B cell (primary cell): ENCODE results near the gene ST6GAL1. TPM values are rescaled to one million over a fixed set of nuclear protein-coding genes. Genes with fewer than 3 reads are reported as not detected.
A peak's percentile ranks its signal among the peaks of the same experiment; 100 is the strongest.

Experiments
- ATAC-seq: fragments of 200-7000 bp; cut with Tn5 transposase; one replicate; pipeline ENCODE4 v1.10.0; 2021; ENCODE audit warnings: low read depth, mild to moderate bottlenecking, moderate number of reproducible peaks, moderate library complexity
- CTCF ChIA-PET: fragments of 350-600 bp; sonication (Branson Sonifier 250); formaldehyde crosslinking; loops from one replicate; lab custom pipeline; 2021; ENCODE audit warnings: antibody characterized with exemption, inconsistent platforms; lab: Charles Lee
- POLR2A ChIA-PET: fragments of 350-600 bp; sonication (Branson Sonifier 250); formaldehyde crosslinking; loops from one replicate; lab custom pipeline; 2021; ENCODE audit warnings: antibody characterized with exemption; lab: Charles Lee
- DNase-seq: peaks from one replicate; pipeline ENCODE4 v3.0.0; 2013
- H2AFZ ChIP-seq: 2 replicates; pipeline ENCODE4 v1.6.1; 2012; ENCODE audit warnings: mild to moderate bottlenecking, low read depth, low read length; ENCODE audit not compliant: insufficient read depth, poor library complexity, severe bottlenecking
- H3K27ac ChIP-seq, 2 donors: 1 replicate in 1 of 2; 2 replicates in 1 of 2; pipeline ENCODE4 v1.5.1; 2012 to 2013; ENCODE audit warnings: low read length in 2 of 2, mild to moderate bottlenecking in 2 of 2, moderate library complexity in 1 of 2
- H3K27me3 ChIP-seq, 4 experiments: fragments of 200-600 bp in 1 of 4; sonication (generic) in 1 of 4; replicated peaks in 1 of 4; 1 replicate in 2 of 4; 2 replicates in 2 of 4; pipeline versions ENCODE4 v1.6.1 to v1.7.0; 2013 to 2016; ENCODE audit warnings: low read length in 3 of 4, mild to moderate bottlenecking in 2 of 4, mixed read lengths in 1 of 4, moderate library complexity in 1 of 4; ENCODE audit not compliant: insufficient read depth in 4 of 4, control insufficient read depth in 3 of 4; ENCODE audit errors: control extremely low read depth in 1 of 4
- H3K36me3 ChIP-seq, 2 experiments: replicated peaks in 1 of 2; 1 replicate in 1 of 2; 2 replicates in 1 of 2; pipeline versions ENCODE4 v1.6.1 to v1.7.1; 2013; ENCODE audit warnings: low read length in 1 of 2; ENCODE audit not compliant: insufficient read depth in 2 of 2, control insufficient read depth in 1 of 2; ENCODE audit errors: control extremely low read depth in 1 of 2, extremely low read depth in 1 of 2
- H3K4me1 ChIP-seq, 2 donors: fragments of 200-600 bp in 1 of 2; sonication (generic) in 1 of 2; 1 replicate in 1 of 2; 2 replicates in 1 of 2; pipeline versions ENCODE4 v1.5.1 to v1.6.1; 2013 to 2017; ENCODE audit warnings: low read length in 2 of 2; ENCODE audit not compliant: control insufficient read depth in 2 of 2, insufficient read depth in 2 of 2
- H3K4me2 ChIP-seq: replicated peaks from 2 replicates; pipeline ENCODE3; 2012; ENCODE audit warnings: mild to moderate bottlenecking, low read depth, low read length; ENCODE audit not compliant: poor library complexity, severe bottlenecking
- H3K4me3 ChIP-seq, 5 experiments: fragments of 200-600 bp in 1 of 5; sonication (generic) in 1 of 5; 1 replicate in 3 of 5; 2 replicates in 2 of 5; pipeline versions ENCODE4 v1.5.1 to v1.7.0; 2011 to 2016; ENCODE audit warnings: low read length in 4 of 5, mild to moderate bottlenecking in 4 of 5, low read depth in 2 of 5, control low read depth in 1 of 5, moderate library complexity in 1 of 5; ENCODE audit not compliant: insufficient read depth in 1 of 5; ENCODE audit errors: control extremely low read depth in 1 of 5, extremely low read depth in 1 of 5
- H3K79me2 ChIP-seq: fragments of 200-600 bp; sonication (generic); one replicate; pipeline ENCODE4 v1.6.0; 2016; ENCODE audit warnings: low read length; ENCODE audit not compliant: control insufficient read depth, insufficient read depth
- H3K9ac ChIP-seq: fragments of 200-600 bp; sonication (generic); 2 replicates; pipeline ENCODE4 v1.6.1; 2017; ENCODE audit warnings: mild to moderate bottlenecking, low read length, moderate library complexity
- H3K9me3 ChIP-seq, 3 donors: one replicate each; pipeline versions ENCODE4 v1.6.1 to v1.7.1; 2013; ENCODE audit warnings: low read length in 2 of 3; ENCODE audit not compliant: control insufficient read depth in 2 of 3, insufficient read depth in 1 of 3; ENCODE audit errors: control extremely low read depth in 1 of 3
- H4K20me1 ChIP-seq: 2 replicates; pipeline ENCODE4 v1.6.0; 2012; ENCODE audit warnings: mild to moderate bottlenecking, low read length; ENCODE audit not compliant: insufficient read depth, control insufficient read depth, poor library complexity, severe bottlenecking
- H3K27ac Mint-ChIP-seq: one replicate; pipeline ENCODE4 v1.8.0; 2021; ENCODE audit warnings: mixed read lengths
- H3K27me3 Mint-ChIP-seq: one replicate; pipeline ENCODE4 v1.8.0; 2021; ENCODE audit warnings: mixed read lengths
- H3K4me1 Mint-ChIP-seq: one replicate; pipeline ENCODE4 v1.8.0; 2021; ENCODE audit warnings: mixed read lengths
- H3K4me3 Mint-ChIP-seq: one replicate; pipeline ENCODE4 v1.8.0; 2021; ENCODE audit warnings: mixed read lengths
- H3K9me3 Mint-ChIP-seq: one replicate; pipeline ENCODE4 v1.8.0; 2022; ENCODE audit warnings: mixed read lengths; ENCODE audit not compliant: insufficient read depth
- CTCF ChIP-seq: fragments of 200-600 bp; IDR thresholded peaks from one replicate; pipeline ENCODE4 v1.8.0; 2022; ENCODE audit warnings: antibody characterized with exemption, mild to moderate bottlenecking
- EZH2 ChIP-seq: IDR thresholded peaks from 2 replicates; pipeline ENCODE4 v1.6.1; 2012; ENCODE audit warnings: borderline replicate concordance, low read depth, mild to moderate bottlenecking, moderate library complexity, low read length; ENCODE audit not compliant: insufficient read depth, poor library complexity, severe bottlenecking
- WGBS: methylation state at CpG from one replicate; pipeline ENCODE4 v1.1.5; 2013; ENCODE audit warnings: missing lambda C conversion rate; ENCODE audit not compliant: insufficient coverage; 5-methylcytosine and 5-hydroxymethylcytosine counted together
- intact Hi-C: fragments of 100-400 bp; cut with micrococcal nuclease; formaldehyde crosslinking; loops from one replicate; pipeline ENCODE4 v1.10.0; 2022
- polyA plus RNA-seq: library from polyadenylated mRNA; depleted of rRNA; stranded (reverse); fragments of >200 nt; gene quantifications from 2 replicates; pipeline ENCODE4 v1.2.3, GENCODE V29; 2012
- total RNA-seq, 2 donors: library from RNA; stranded (reverse); fragments of 120-200 nt in 1 of 2; gene quantifications; 1 replicate in 1 of 2; 2 replicates in 1 of 2; pipeline versions ENCODE4 v1.2.3 to v1.2.4, GENCODE V29; 2013 to 2022

ST6GAL1 gene
- total and polyA plus RNA-seq, 2 donors (not counting 1 experiment from before 2014, with no cell fraction given), result 174 to 563 TPM

GRCh38 chr3:187044867-187045552, 114.7 kb downstream of the ST6GAL1 start:
- Histone ChIP-seq H3K36me3 (peaks cover 2 to 90% of the 10 kb centered on the region in 2 experiments), H3K27me3 (no peaks in the 10 kb centered on the region), H3K4me2 (peak overlapping the region; percentile 67), H4K20me1 (peaks cover 32% of the 10 kb centered on the region), H2AFZ (no peak overlapping the region), H3K9me3 (no peaks in the 10 kb centered on the region), H3K9ac (peak overlapping the region; percentile 11), H3K4me1 (peaks cover 78 to 84% of the 10 kb centered on the region in 2 donors), H3K27ac (peak overlapping the region; percentile 89 to 92), H3K79me2 (peaks cover 96% of the 10 kb centered on the region), H3K4me3 (no peak overlapping the region)
- intact Hi-C loops, result loop anchor here (1.0 to 2.0 kb wide), 4 partner anchors 18 to 114 kb away; partner anchors contain the start of gene ST6GAL1
- Mint-ChIP-seq H3K4me1 (peaks cover 88% of the 10 kb centered on the region), H3K27me3 (no peaks in the 10 kb centered on the region), H3K4me3 (peak overlapping the region; percentile 58), H3K9me3 (no peaks in the 10 kb centered on the region), H3K27ac (peak overlapping the region; percentile 67)
- ChIA-PET POLR2A (interaction anchor here (0.8 to 1.2 kb wide), 5 partner anchors 13 to 46 kb away, joined by 3 to 7 read pairs (median 3); no protein-coding TSS in a partner anchor), CTCF (interaction anchor here (0.5 to 2.6 kb wide), 16 partner anchors 13 to 196 kb away, joined by 3 to 19 read pairs (median 4); no protein-coding TSS in a partner anchor)
- DNase-seq (no peak), ATAC-seq (no peak)
- TF ChIP-seq CTCF (no peak), EZH2 (no peak)
- no CpG with 5 or more reads among the region's 4 CpGs for WGBS

DNA sequence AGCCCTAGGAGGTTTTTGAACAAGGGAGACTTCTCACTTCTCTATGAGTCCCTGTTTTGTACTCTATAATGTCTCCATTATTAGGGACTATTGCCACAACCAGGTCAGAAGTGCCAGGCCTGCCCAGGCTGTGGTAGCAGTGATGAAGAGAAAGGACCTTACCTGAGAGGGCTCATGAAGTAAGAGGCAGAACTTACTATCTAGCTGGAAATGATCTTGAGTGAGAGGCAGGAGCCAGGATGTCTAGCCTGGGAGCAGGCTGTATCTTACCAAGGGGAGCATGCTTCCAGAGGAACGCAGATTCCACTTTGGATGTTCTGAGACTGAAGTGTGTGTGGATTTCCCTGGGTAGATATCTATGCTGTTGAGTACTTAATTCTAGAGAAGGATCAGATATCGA, 115.7 kb downstream of the ST6GAL1 start:
- H3K27me3 ChIP-seq, result no peaks in the 10 kb centered on the region
- H3K4me1 ChIP-seq, result peaks cover 78 to 84% of the 10 kb centered on the region in 2 donors
- peak overlapping the region; percentile 67 for H3K4me2 ChIP-seq

More for the DNA sequence above, 115.7 kb downstream of the ST6GAL1 start:
- Histone ChIP-seq H3K79me2 (peaks cover 96% of the 10 kb centered on the region), H3K4me3 (no peak overlapping the region), H4K20me1 (peaks cover 37% of the 10 kb centered on the region), H3K9me3 (no peaks in the 10 kb centered on the region), H3K27ac (peak overlapping the region; percentile 89 to 92), H3K36me3 (peaks cover 2 to 90% of the 10 kb centered on the region in 2 experiments), H3K9ac (no peak overlapping the region), H2AFZ (no peak overlapping the region)
- intact Hi-C loops, result no loop called here
- ATAC-seq (no peak), DNase-seq (no peak)
- ChIA-PET POLR2A (no interaction called here), CTCF (interaction anchor here (1.0 to 2.5 kb wide), 5 partner anchors 19 to 197 kb away, joined by 4 to 10 read pairs (median 7); no protein-coding TSS in a partner anchor)
- Mint-ChIP-seq H3K27me3 (no peaks in the 10 kb centered on the region), H3K4me1 (peaks cover 88% of the 10 kb centered on the region), H3K4me3 (peak overlapping the region; percentile 54), H3K9me3 (no peaks in the 10 kb centered on the region), H3K27ac (peak overlapping the region; percentile 84)
- WGBS, result 100% methylated on average over 1 of the region's 2 CpGs
- TF ChIP-seq CTCF (no peak), EZH2 (no peak)
